Ovary (tissue), 3 donors: Measurements from ENCODE around the gene MAPK6.

Experiments used
- CTCF ChIP-seq, 3 donors: fragments of 450-650 bp in 2 of 3; fragments of 200-600 bp in 1 of 3; IDR thresholded peaks; one replicate each; pipeline versions ENCODE4 v1.5.1 to v1.8.0; 2016 to 2022; ENCODE audit warnings: antibody characterized with exemption in 3 of 3, mild to moderate bottlenecking in 1 of 3
- POLR2A ChIP-seq: fragments of 450-650 bp; IDR thresholded peaks from one replicate; pipeline ENCODE4 v1.6.1; 2017; ENCODE audit warnings: antibody characterized with exemption, mild to moderate bottlenecking, moderate library complexity
- donor health status: DM: no; HTN: no; CAD: no.

- no peak for TF ChIP-seq CTCF (IDR thresholded peaks at IDR 0.05)
- TF ChIP-seq POLR2A = peak; percentile 57
Measured at GRCh38 chr15:52019394-52020220, 588 bp downstream of the MAPK6 start.
